H1 (cell line): Measurements from ENCODE around the gene LENG1. TPM values are rescaled to one million over a fixed set of nuclear protein-coding genes. Genes with fewer than 3 reads are reported as not detected.

Experiments used
- CTCF ChIA-PET: fragments of 300-600 bp; sonication (Branson Sonifier 250); formaldehyde crosslinking; loops from one replicate; lab custom pipeline; 2021; ENCODE audit not compliant: partially characterized antibody; lab: Charles Lee
- POLR2A ChIA-PET: fragments of 300-600 bp; sonication (Branson Sonifier 250); formaldehyde crosslinking; loops from one replicate; lab custom pipeline; 2021; ENCODE audit warnings: inconsistent platforms; ENCODE audit not compliant: partially characterized antibody; lab: Charles Lee
- DNase-seq, 2 experiments: peaks; one replicate each; pipeline versions ENCODE4 v3.0.0 to v3.0.0-alpha.2; 2010 to 2022; ENCODE audit warnings: low spot score in 2 of 2, low read depth in 1 of 2, mixed read lengths in 1 of 2
- FAIRE-seq: peaks from 2 replicates; lab custom pipeline; 2011; peaks lifted over from hg19 to GRCh38; lab: Jason Lieb, UNC
- H2AFZ ChIP-seq: 2 replicates; pipeline ENCODE4 v1.8.1; 2012; ENCODE audit warnings: low read length, inconsistent platforms
- H2AK5ac ChIP-seq: 2 replicates; pipeline ENCODE4 v1.6.1; 2013; ENCODE audit warnings: low read depth, low read length
- H2BK120ac ChIP-seq: replicated peaks from 2 replicates; pipeline ENCODE3; 2013; ENCODE audit warnings: low read depth, low read length, inconsistent platforms
- H2BK12ac ChIP-seq: 2 replicates; pipeline ENCODE4 v1.6.1; 2013; ENCODE audit warnings: low read depth, low read length
- H2BK15ac ChIP-seq: 2 replicates; pipeline ENCODE4 v1.6.1; 2013; ENCODE audit warnings: low read length
- H2BK20ac ChIP-seq: 2 replicates; pipeline ENCODE4 v1.6.1; 2013; ENCODE audit warnings: low read length
- H2BK5ac ChIP-seq: 2 replicates; pipeline ENCODE4 v1.6.1; 2013; ENCODE audit warnings: low read depth, low read length
- H3K14ac ChIP-seq: 2 replicates; pipeline ENCODE4 v1.6.1; 2013; ENCODE audit warnings: inconsistent platforms; ENCODE audit not compliant: insufficient read length
- H3K18ac ChIP-seq: 2 replicates; pipeline ENCODE4 v1.6.1; 2013; ENCODE audit warnings: low read length; ENCODE audit errors: extremely low read depth
- H3K23ac ChIP-seq: 2 replicates; pipeline ENCODE4 v1.6.1; 2013; ENCODE audit warnings: inconsistent platforms; ENCODE audit not compliant: insufficient read length
- H3K23me2 ChIP-seq: 2 replicates; pipeline ENCODE4 v1.6.1; 2013; ENCODE audit warnings: low read depth, low read length
- H3K27ac ChIP-seq: 2 replicates; pipeline ENCODE4 v1.6.1; 2011; ENCODE audit warnings: low read depth, low read length, inconsistent platforms
- H3K27me3 ChIP-seq, 4 experiments: replicated peaks in 1 of 4; 1 replicate in 1 of 4; 2 replicates in 3 of 4; pipeline versions ENCODE4 v1.6.1 to v1.8.1; 2011 to 2013; ENCODE audit warnings: low read length in 3 of 4, mild to moderate bottlenecking in 3 of 4, inconsistent platforms in 2 of 4, mixed read lengths in 2 of 4, moderate library complexity in 1 of 4; ENCODE audit not compliant: control insufficient read depth in 3 of 4, insufficient read depth in 3 of 4; ENCODE audit errors: extremely low read depth in 1 of 4
- H3K36me3 ChIP-seq, 4 experiments: 2 replicates each; pipeline versions ENCODE4 v1.6.1 to v1.8.1; 2011 to 2013; ENCODE audit warnings: mild to moderate bottlenecking in 4 of 4, low read length in 3 of 4, moderate library complexity in 2 of 4, control low read depth in 1 of 4, inconsistent platforms in 1 of 4; ENCODE audit not compliant: insufficient read depth in 4 of 4, control insufficient read depth in 2 of 4
- H3K4ac ChIP-seq: replicated peaks from 2 replicates; pipeline ENCODE3; 2013; ENCODE audit warnings: low read length, low read depth, mixed read lengths, inconsistent platforms; ENCODE audit not compliant: insufficient read length
- H3K4me1 ChIP-seq, 4 experiments: replicated peaks in 1 of 4; 1 replicate in 1 of 4; 2 replicates in 3 of 4; pipeline versions ENCODE4 v1.6.1 to v1.8.1; 2011 to 2013; ENCODE audit warnings: low read length in 3 of 4, inconsistent platforms in 2 of 4, mixed read lengths in 1 of 4; ENCODE audit not compliant: insufficient read depth in 4 of 4, control insufficient read depth in 3 of 4
- H3K4me2 ChIP-seq, 2 experiments: 2 replicates each; pipeline versions ENCODE4 v1.6.1 to v1.8.1; 2011 to 2013; ENCODE audit warnings: low read depth in 2 of 2, low read length in 2 of 2, control low read depth in 1 of 2, inconsistent platforms in 1 of 2, mild to moderate bottlenecking in 1 of 2; ENCODE audit not compliant: insufficient read depth in 1 of 2
- H3K4me3 ChIP-seq, 4 experiments: fragments of 200-600, 300-600 bp in 1 of 4; sonication (generic), shearing (Covaris generic), sonication (Bioruptor Twin) in 1 of 4; 2 replicates each; pipeline versions ENCODE4 v1.5.1 to v1.8.1; 2011 to 2016; ENCODE audit warnings: low read length in 4 of 4, low read depth in 3 of 4, control low read depth in 2 of 4, inconsistent platforms in 2 of 4, mild to moderate bottlenecking in 2 of 4, mixed read lengths in 1 of 4, moderate library complexity in 1 of 4; ENCODE audit not compliant: insufficient read depth in 2 of 4; ENCODE audit errors: extremely low read depth in 1 of 4
- H3K56ac ChIP-seq: replicated peaks from 2 replicates; pipeline ENCODE3; 2013; ENCODE audit warnings: low read depth, mild to moderate bottlenecking, mixed read lengths, low read length, inconsistent platforms; ENCODE audit not compliant: insufficient read length
- H3K79me1 ChIP-seq: 2 replicates; pipeline ENCODE4 v1.6.1; 2013; ENCODE audit warnings: low read depth, low read length, control low read depth
- H3K79me2 ChIP-seq, 2 experiments: 2 replicates each; pipeline versions ENCODE4 v1.6.1 to v1.8.1; 2012 to 2013; ENCODE audit warnings: low read length in 2 of 2, mild to moderate bottlenecking in 2 of 2, inconsistent platforms in 1 of 2; ENCODE audit not compliant: insufficient read depth in 2 of 2, control insufficient read depth in 1 of 2
- H3K9ac ChIP-seq, 4 experiments: replicated peaks in 1 of 4; 1 replicate in 1 of 4; 2 replicates in 3 of 4; pipeline versions ENCODE4 v1.6.1 to v1.8.1; 2011 to 2013; ENCODE audit warnings: low read depth in 3 of 4, low read length in 3 of 4, control low read depth in 2 of 4, mild to moderate bottlenecking in 2 of 4, moderate library complexity in 2 of 4, inconsistent platforms in 1 of 4; ENCODE audit errors: extremely low read depth in 1 of 4
- H3K9me3 ChIP-seq, 2 experiments: 2 replicates each; pipeline versions ENCODE4 v1.6.1 to v1.8.1; 2012 to 2013; ENCODE audit warnings: mild to moderate bottlenecking in 2 of 2, moderate library complexity in 2 of 2, control low read depth in 1 of 2, inconsistent platforms in 1 of 2, low read depth in 1 of 2, low read length in 1 of 2, mixed read lengths in 1 of 2; ENCODE audit not compliant: insufficient read depth in 2 of 2
- H4K20me1 ChIP-seq, 2 experiments: replicated peaks in 1 of 2; 2 replicates each; pipeline versions ENCODE3 to v1.8.1; 2011 to 2013; ENCODE audit warnings: inconsistent platforms in 2 of 2, low read length in 2 of 2, mild to moderate bottlenecking in 1 of 2; ENCODE audit not compliant: insufficient read depth in 2 of 2, control insufficient read depth in 1 of 2
- H4K5ac ChIP-seq: 2 replicates; pipeline ENCODE4 v1.6.1; 2013; ENCODE audit warnings: low read length, low read depth, mixed read lengths, inconsistent platforms; ENCODE audit not compliant: insufficient read length
- H4K8ac ChIP-seq: 2 replicates; pipeline ENCODE4 v1.8.0; 2013; ENCODE audit warnings: mild to moderate bottlenecking, moderate library complexity, low read length, inconsistent platforms; ENCODE audit not compliant: insufficient read depth; ENCODE audit errors: extremely low read depth
- H4K91ac ChIP-seq: replicated peaks from 2 replicates; pipeline ENCODE3; 2013; ENCODE audit warnings: low read length, mixed read lengths, inconsistent platforms; ENCODE audit not compliant: insufficient read length
- BRCA1 ChIP-seq: IDR thresholded peaks from 2 replicates; pipeline ENCODE4 v1.6.1; 2012; ENCODE audit warnings: low read depth, low read length, improper control_type of control experiment
- CREB1 ChIP-seq: IDR thresholded peaks from 2 replicates; pipeline ENCODE4 v1.6.1; 2012; ENCODE audit warnings: inconsistent platforms
- EP300 ChIP-seq, 2 experiments: IDR thresholded peaks; 1 replicate in 1 of 2; 2 replicates in 1 of 2; pipeline ENCODE4 v1.6.1; 2011 to 2012; ENCODE audit warnings: low read depth in 2 of 2, low read length in 2 of 2, mild to moderate bottlenecking in 2 of 2, borderline replicate concordance in 1 of 2, inconsistent platforms in 1 of 2, moderate library complexity in 1 of 2
- FOSL1 ChIP-seq: IDR thresholded peaks from 2 replicates; pipeline ENCODE4 v1.6.1; 2011; ENCODE audit warnings: mild to moderate bottlenecking, low read depth, low read length, moderate library complexity; ENCODE audit not compliant: insufficient read depth
- KDM1A ChIP-seq: fragments of 200-600, 300-600 bp; sonication (generic); IDR thresholded peaks from 2 replicates; pipeline ENCODE4 v1.7.1; 2016; ENCODE audit warnings: mild to moderate bottlenecking, low read length, borderline replicate concordance
- MAFK ChIP-seq: IDR thresholded peaks from 2 replicates; pipeline ENCODE4 v1.6.1; 2012; ENCODE audit warnings: low read depth, mild to moderate bottlenecking, improper control_type of control experiment, low read length
- SIX5 ChIP-seq: IDR thresholded peaks from 2 replicates; pipeline ENCODE4 v1.6.1; 2011; ENCODE audit warnings: mild to moderate bottlenecking, low read depth, low read length
- SP4 ChIP-seq: IDR thresholded peaks from 2 replicates; pipeline ENCODE4 v1.6.1; 2012; ENCODE audit warnings: low read length, inconsistent platforms
- SRF ChIP-seq: IDR thresholded peaks from 2 replicates; pipeline ENCODE4 v1.6.1; 2011; ENCODE audit warnings: mild to moderate bottlenecking, low read depth, low read length, moderate library complexity
- TAF7 ChIP-seq: optimal IDR thresholded peaks from 2 replicates; pipeline ENCODE3; 2011; ENCODE audit warnings: low read depth, mild to moderate bottlenecking, inconsistent platforms, low read length, moderate library complexity, borderline replicate concordance
- TEAD4 ChIP-seq: IDR thresholded peaks from 2 replicates; pipeline ENCODE4 v1.6.1; 2012; ENCODE audit warnings: low read depth, low read length, inconsistent platforms, mixed read lengths
- WGBS, 2 experiments: shearing (Covaris generic) in 1 of 2; methylation state at CpG; one replicate each; pipeline versions ENCODE4 v1.1.6 to v1.1.7; 2013 to 2015; ENCODE audit warnings: low lambda C conversion rate in 2 of 2, mixed read lengths in 2 of 2, inconsistent platforms in 1 of 2, low coverage in 1 of 2, missing lambda C conversion rate in 1 of 2; ENCODE audit not compliant: insufficient replicate concordance in 2 of 2, insufficient coverage in 1 of 2, insufficient read length in 1 of 2; ENCODE audit errors: extremely low coverage in 1 of 2, missing lambda C conversion rate in 1 of 2; 5-methylcytosine and 5-hydroxymethylcytosine counted together
- polyA plus RNA-seq, 7 experiments: library from polyadenylated mRNA; depleted of rRNA in 3 of 7; stranded (reverse) in 5 of 7; unstranded in 2 of 7; fragments of >200 nt in 5 of 7; fragments of 200-250 nt in 2 of 7; gene quantifications; 1 replicate in 5 of 7; 2 replicates in 1 of 7; 4 replicates in 1 of 7; pipeline versions ENCODE4 v1.2.1 to v1.2.3, GENCODE V29; 2011 to 2013; ENCODE audit warnings: missing spikeins in 2 of 7, mixed read lengths in 2 of 7
- total RNA-seq: library from RNA; stranded (reverse); fragmentation: NEBNext Ultra II Directional; extraction: Animal tissue kit (Norgen Biotek cat#: 25700); gene quantifications from 2 replicates; pipeline ENCODE4 v1.2.1, GENCODE V29; 2021
- TF ChIP-seq, protein P1 (sequence below): IDR thresholded peaks from 2 replicates; pipeline ENCODE4 v1.6.1; 2012; ENCODE audit warnings: low read length, inconsistent platforms

The LENG1 gene
- total and polyA plus RNA-seq, 2 of the 8 experiments (the other 6 are each of a cell fraction or from before 2014, with no cell fraction given) = 1.2 to 4.4 TPM

GRCh38 chr19:54169149-54169740 lies 9.7 kb upstream of the LENG1 start:
- H2BK20ac ChIP-seq = no peak overlapping the region
- no peak overlapping the region for H3K4ac ChIP-seq
- no peak overlapping the region for H3K27ac ChIP-seq
- H2BK15ac ChIP-seq = no peak overlapping the region
- H2AK5ac ChIP-seq = no peak overlapping the region
- no peak for FAIRE-seq
- peaks cover 4% of the 10 kb centered on the region; the same call in 1 of the 2 replicates for H3K23me2 ChIP-seq
- H3K14ac ChIP-seq = no peak overlapping the region
- H3K4me1 ChIP-seq = peaks cover 0 to 12% (median 6%) of the 10 kb centered on the region in 4 experiments; a peak in 6 of 7 replicates
- peaks cover 1 to 3% of the 10 kb centered on the region in 2 experiments for H4K20me1 ChIP-seq
- no peak overlapping the region for H2BK5ac ChIP-seq
- no peak overlapping the region for H3K4me2 ChIP-seq
- H3K27me3 ChIP-seq = 0 out of 7 replicates have a peak, but pooled peaks cover 0 to 2% (median 0%) of the 10 kb centered on the region in 4 experiments
- no peak overlapping the region for H3K18ac ChIP-seq
- ChIA-PET CTCF (interaction anchor here (0.7 to 1.6 kb wide), 6 partner anchors 11 to 1092 kb away, joined by 3 to 5 read pairs (median 4); partner anchors contain the start of gene MBOAT7), POLR2A (interaction anchor here (1.0 to 3.5 kb wide), 6 partner anchors 17 to 91 kb away, joined by 3 to 11 read pairs (median 3); partner anchors contain the start of gene MBOAT7)
- no peaks in the 10 kb centered on the region for H3K79me1 ChIP-seq
- H2BK120ac ChIP-seq = no peak overlapping the region
- no peak overlapping the region for H2BK12ac ChIP-seq
- H3K36me3 ChIP-seq = no peaks in the 10 kb centered on the region
- H3K56ac ChIP-seq = no peak overlapping the region
- no peak overlapping the region for H4K91ac ChIP-seq
- no peaks in the 10 kb centered on the region for H3K79me2 ChIP-seq
- H3K4me3 ChIP-seq = no peak overlapping the region
- no peaks in the 10 kb centered on the region for H3K9me3 ChIP-seq
- H3K9ac ChIP-seq = no peak overlapping the region
- no peak overlapping the region for H2AFZ ChIP-seq
- no peak overlapping the region for H3K23ac ChIP-seq
- no peak for DNase-seq
- H4K8ac ChIP-seq = no peak overlapping the region
- WGBS, 2 experiments = 92% methylated on average over 14 of the region's 21 CpGs; no CpG with 5 or more reads in 1 of the 2 experiments
- no peak overlapping the region for H4K5ac ChIP-seq
- TF ChIP-seq EP300 (IDR thresholded peaks at IDR 0.05; ENCODE audit: borderline replicate concordance in 1 of 2, low read depth in 2 of 2, low read length in 2 of 2) (no peak), SRF (no peak), BRCA1 (no peak), FOSL1 (no peak), SIX5 (no peak), KDM1A (no peak), CREB1 (no peak), MAFK (no peak), SP4 (no peak), TEAD4 (no peak), TAF7 (no peak)
- TF ChIP-seq, protein P1, sequence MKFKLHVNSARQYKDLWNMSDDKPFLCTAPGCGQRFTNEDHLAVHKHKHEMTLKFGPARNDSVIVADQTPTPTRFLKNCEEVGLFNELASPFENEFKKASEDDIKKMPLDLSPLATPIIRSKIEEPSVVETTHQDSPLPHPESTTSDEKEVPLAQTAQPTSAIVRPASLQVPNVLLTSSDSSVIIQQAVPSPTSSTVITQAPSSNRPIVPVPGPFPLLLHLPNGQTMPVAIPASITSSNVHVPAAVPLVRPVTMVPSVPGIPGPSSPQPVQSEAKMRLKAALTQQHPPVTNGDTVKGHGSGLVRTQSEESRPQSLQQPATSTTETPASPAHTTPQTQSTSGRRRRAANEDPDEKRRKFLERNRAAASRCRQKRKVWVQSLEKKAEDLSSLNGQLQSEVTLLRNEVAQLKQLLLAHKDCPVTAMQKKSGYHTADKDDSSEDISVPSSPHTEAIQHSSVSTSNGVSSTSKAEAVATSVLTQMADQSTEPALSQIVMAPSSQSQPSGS = no peak
